IPS-20b (cell line): Measurements from ENCODE around the gene BTD.
A peak's percentile ranks its signal among the peaks of the same experiment; 100 is the strongest.

Experiments
- H3K27ac ChIP-seq: one replicate; pipeline ENCODE4 v1.5.1; 2013; ENCODE audit warnings: low read length
- H3K27me3 ChIP-seq: 2 replicates; pipeline ENCODE4 v1.6.1; 2013; ENCODE audit warnings: mild to moderate bottlenecking, low read length, inconsistent platforms; ENCODE audit not compliant: insufficient read depth
- H3K36me3 ChIP-seq: 2 replicates; pipeline ENCODE4 v1.6.1; 2013; ENCODE audit warnings: low read depth, mild to moderate bottlenecking, inconsistent platforms, low read length, moderate library complexity; ENCODE audit not compliant: insufficient read depth
- H3K4me1 ChIP-seq: 2 replicates; pipeline ENCODE4 v1.6.1; 2013; ENCODE audit warnings: mild to moderate bottlenecking, control low read depth, inconsistent platforms, low read length, moderate library complexity; ENCODE audit not compliant: insufficient read depth
- H3K4me3 ChIP-seq: 2 replicates; pipeline ENCODE4 v1.5.1; 2013; ENCODE audit warnings: mild to moderate bottlenecking, low read length, inconsistent platforms
- H3K9ac ChIP-seq: 2 replicates; pipeline ENCODE4 v1.6.1; 2013; ENCODE audit warnings: low read depth, mild to moderate bottlenecking, inconsistent platforms, low read length, moderate library complexity
- H3K9me3 ChIP-seq: 2 replicates; pipeline ENCODE4 v1.6.1; 2013; ENCODE audit warnings: mild to moderate bottlenecking, low read depth, low read length, inconsistent platforms; ENCODE audit not compliant: insufficient read depth

The BTD gene

DNA sequence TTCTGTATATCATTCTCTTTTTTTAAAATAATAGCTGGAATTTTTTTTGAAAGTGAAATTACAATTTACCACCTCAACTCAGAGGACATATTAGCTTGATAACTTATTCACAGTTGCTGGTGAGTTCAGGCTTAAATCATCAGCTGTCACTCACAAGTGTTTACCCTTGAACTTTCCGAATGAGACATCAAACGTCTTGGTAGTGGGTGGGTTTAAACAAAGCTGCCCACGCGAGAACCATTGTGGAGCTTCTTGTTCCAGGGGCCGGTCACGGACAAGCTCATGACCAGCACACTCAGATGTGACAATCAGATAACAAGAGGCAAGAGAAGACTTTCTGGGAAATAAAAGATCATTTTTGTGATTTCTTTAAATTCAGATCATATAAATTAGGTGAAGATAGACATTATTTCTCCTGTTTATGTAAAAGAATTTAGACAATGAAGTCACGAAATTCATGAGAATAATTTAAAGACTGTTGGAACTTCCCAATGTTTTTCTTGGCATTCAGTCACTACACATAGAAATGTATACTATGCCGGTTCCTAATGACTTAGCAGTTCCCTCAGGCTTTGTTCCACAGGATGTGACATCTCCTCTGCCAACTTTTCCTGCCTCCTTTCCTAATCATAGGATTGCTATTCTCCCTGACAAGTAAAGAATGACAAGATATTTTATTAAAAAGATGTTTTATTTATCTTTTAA lies 29.3 kb downstream of the BTD start:
- no peak overlapping the region for H3K27ac ChIP-seq

DNA sequence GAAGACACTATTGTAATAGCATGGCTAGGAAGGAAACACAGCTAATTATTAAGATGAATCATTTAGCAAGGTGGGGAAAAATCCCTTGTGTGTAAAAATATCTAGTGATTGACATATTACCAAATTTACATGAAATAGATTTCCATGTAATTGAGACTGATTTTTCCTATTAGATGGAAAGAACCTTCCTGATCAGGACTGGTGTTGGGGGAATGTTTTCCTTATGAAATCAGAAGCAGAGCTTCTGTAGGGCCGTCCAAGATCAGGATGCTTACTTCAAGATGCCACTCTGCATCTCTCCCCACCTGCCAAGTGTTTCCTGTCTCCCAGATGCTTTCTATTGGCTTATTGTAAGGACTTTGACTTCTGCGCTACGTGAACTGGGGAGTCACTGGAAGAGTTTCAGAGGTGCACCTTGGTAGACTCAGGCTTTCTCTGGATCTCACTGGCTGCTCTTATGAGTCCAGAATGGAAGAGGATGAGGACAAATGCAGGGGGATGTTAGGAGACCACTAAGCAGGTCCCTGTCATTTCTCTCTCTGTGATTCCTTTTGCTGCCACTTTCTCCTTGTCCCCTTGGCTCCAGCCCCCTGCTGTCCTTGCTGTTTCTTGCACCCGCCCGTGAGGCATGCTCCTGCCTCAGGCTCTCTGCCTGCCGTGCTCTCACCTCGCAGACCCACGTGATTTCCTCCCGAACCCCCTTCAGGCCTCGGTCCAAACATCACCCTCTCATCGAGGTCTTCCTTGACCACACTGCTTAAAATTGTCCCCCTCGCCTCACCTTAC lies 30.1 kb downstream of the BTD start:
- no peaks in the 10 kb centered on the region for H3K27me3 ChIP-seq
- no peaks in the 10 kb centered on the region for H3K36me3 ChIP-seq
- H3K4me3 ChIP-seq: no peak overlapping the region
- peak overlapping the region; percentile 21 for H3K27ac ChIP-seq
- H3K4me1 ChIP-seq: peaks cover 52% of the 10 kb centered on the region
- H3K9ac ChIP-seq: no peak overlapping the region; the same call in 1 of the 2 replicates
- H3K9me3 ChIP-seq: no peaks in the 10 kb centered on the region

More for the DNA sequence above, 29.3 kb downstream of the BTD start:
- Histone ChIP-seq H3K9me3 (no peaks in the 10 kb centered on the region), H3K36me3 (no peaks in the 10 kb centered on the region), H3K27me3 (no peaks in the 10 kb centered on the region), H3K4me3 (no peak overlapping the region), H3K4me1 (peaks cover 47% of the 10 kb centered on the region), H3K9ac (no peak overlapping the region)

DNA sequence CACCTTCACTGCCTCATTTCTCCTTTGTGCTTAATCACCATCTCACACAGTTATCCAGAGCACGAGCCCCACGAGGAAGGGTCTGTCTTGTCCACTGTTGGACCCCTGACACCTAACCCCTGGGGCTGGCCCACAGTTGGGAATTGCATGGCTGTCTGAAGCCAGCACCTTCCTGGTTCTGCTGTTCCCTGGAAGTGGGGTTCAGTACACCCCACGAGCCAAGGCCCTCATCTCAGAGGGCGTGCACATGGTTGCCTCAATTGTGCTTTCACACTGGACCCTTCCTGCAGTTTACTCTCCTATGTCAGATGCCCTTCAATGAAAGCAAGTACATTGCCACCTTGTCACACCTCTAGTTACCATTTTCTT lies 30.7 kb downstream of the BTD start:
- H3K9ac ChIP-seq: no peak overlapping the region; the same call in 1 of the 2 replicates
- peak overlapping the region; percentile 21 for H3K27ac ChIP-seq
- H3K4me3 ChIP-seq: no peak overlapping the region
- no peaks in the 10 kb centered on the region for H3K27me3 ChIP-seq
- peaks cover 52% of the 10 kb centered on the region for H3K4me1 ChIP-seq
- no peaks in the 10 kb centered on the region for H3K36me3 ChIP-seq
- no peaks in the 10 kb centered on the region for H3K9me3 ChIP-seq

- peaks cover 52% of the 10 kb centered on the region for H3K4me1 ChIP-seq
Observed at GRCh38 chr3:15633159-15633558, 31.6 kb downstream of the BTD start.

DNA sequence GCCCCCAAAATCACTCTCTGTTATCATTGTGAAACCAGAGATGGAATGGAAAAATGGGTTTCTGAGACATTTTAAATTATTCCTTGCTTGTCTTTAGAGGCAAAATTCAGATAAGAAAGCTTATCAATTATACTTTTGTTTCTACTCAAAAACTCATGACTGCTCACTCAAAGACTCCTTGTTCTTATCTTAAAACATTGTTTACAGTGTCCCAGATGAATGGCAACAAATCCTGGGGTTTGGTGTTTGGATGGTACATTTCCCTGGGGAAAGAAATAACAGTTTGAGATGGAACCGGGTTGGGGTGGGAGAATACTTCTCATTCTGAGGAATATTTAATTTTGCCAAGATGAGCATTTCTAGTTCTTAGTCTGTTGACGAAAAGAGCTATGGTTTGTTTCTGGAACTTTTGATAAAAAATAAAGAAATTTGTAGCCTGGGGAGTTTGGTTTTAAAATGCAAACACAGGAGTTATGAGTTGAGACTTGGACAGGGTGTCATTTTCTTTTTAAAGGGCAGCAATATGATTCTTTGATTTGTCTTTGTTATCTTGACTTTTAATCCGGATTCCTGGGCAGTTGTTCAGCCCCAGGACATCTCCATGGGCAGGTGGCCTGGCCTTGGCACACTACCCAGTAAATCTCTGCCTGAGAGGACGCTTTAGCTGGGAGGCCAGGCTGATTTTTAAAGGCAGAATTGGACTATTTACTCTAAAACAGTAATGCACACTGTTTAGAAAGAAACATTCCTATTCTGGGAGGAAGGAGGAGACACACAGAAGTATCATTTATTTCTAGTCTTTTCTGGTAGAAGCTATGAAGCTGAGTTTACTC lies 32.4 kb downstream of the BTD start:
- Histone ChIP-seq H3K9ac (peak overlapping the region; percentile 38; the same call in 1 of the 2 replicates), H3K4me3 (peak overlapping the region; percentile 38; the same call in 1 of the 2 replicates), H3K27ac (peak overlapping the region; percentile 72), H3K9me3 (no peaks in the 10 kb centered on the region), H3K36me3 (no peaks in the 10 kb centered on the region), H3K27me3 (no peaks in the 10 kb centered on the region), H3K4me1 (peaks cover 52% of the 10 kb centered on the region)

More at GRCh38 chr3:15633159-15633558, 31.6 kb downstream of the BTD start:
- H3K36me3 ChIP-seq: no peaks in the 10 kb centered on the region
- no peaks in the 10 kb centered on the region for H3K27me3 ChIP-seq
- H3K4me3 ChIP-seq: peak overlapping the region; percentile 38; the same call in 1 of the 2 replicates
- H3K9ac ChIP-seq: peak overlapping the region; percentile 38; the same call in 1 of the 2 replicates
- H3K27ac ChIP-seq: peak overlapping the region; percentile 72
- no peaks in the 10 kb centered on the region for H3K9me3 ChIP-seq

GRCh38 chr3:15634671-15635070 lies 33.1 kb downstream of the BTD start:
- no peaks in the 10 kb centered on the region for H3K27me3 ChIP-seq
- no peak overlapping the region for H3K4me3 ChIP-seq
- peaks cover 52% of the 10 kb centered on the region for H3K4me1 ChIP-seq
- no peak overlapping the region for H3K9ac ChIP-seq
- H3K36me3 ChIP-seq: no peaks in the 10 kb centered on the region
- H3K27ac ChIP-seq: no peak overlapping the region
- no peaks in the 10 kb centered on the region for H3K9me3 ChIP-seq

- Histone ChIP-seq H3K9ac (no peak overlapping the region), H3K27me3 (no peaks in the 10 kb centered on the region), H3K4me3 (no peak overlapping the region), H3K4me1 (peaks cover 52% of the 10 kb centered on the region), H3K9me3 (no peaks in the 10 kb centered on the region), H3K36me3 (no peaks in the 10 kb centered on the region), H3K27ac (no peak overlapping the region)
Observed at GRCh38 chr3:15635121-15635661, 33.6 kb downstream of the BTD start.

GRCh38 chr3:15636028-15636709 lies 34.6 kb downstream of the BTD start:
- Histone ChIP-seq H3K36me3 (no peaks in the 10 kb centered on the region), H3K27ac (no peak overlapping the region), H3K9me3 (no peaks in the 10 kb centered on the region), H3K4me1 (peaks cover 43% of the 10 kb centered on the region), H3K9ac (no peak overlapping the region), H3K27me3 (no peaks in the 10 kb centered on the region), H3K4me3 (no peak overlapping the region)

DNA sequence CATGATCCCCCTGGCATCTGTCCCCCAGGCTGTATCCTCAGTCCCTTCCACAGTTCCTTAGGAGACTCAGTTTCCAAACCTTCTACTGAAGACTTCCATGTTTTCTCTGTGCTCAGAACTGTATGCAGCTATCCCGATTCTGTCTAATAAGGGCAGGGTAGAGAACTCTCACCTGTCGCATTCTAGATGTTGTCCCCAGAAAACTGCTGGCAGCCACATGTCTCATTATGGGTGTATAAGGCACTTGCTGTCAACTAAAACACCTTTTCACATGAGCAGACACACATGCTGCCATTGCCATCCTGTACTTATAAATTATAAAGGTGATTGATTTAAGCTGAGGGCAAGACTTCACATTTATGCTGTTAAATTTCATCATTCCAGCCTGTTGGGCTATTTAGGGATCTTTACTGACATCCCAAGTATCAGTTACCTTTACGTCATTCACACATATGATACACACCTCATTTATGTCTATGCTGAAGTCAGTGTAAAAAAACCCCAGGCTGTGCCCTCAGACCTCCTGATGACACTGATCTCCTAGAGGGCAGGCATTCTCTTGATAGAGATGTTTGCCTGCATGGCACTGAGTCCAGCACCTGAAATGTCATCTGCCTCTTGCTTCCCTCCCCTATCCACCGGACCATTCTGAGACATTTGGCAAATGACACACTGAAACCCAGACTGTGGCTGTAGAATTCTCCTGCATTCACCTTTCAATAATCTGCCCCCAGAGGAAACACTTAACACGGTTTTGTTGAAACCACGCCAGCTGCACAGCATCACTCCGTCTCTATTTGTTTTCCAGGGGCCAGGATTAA lies 35.8 kb downstream of the BTD start:
- no peaks in the 10 kb centered on the region for H3K27me3 ChIP-seq
- H3K36me3 ChIP-seq: no peaks in the 10 kb centered on the region
- no peak overlapping the region for H3K4me3 ChIP-seq
- no peak overlapping the region for H3K9ac ChIP-seq
- H3K4me1 ChIP-seq: peaks cover 31% of the 10 kb centered on the region
- no peak overlapping the region for H3K27ac ChIP-seq
- H3K9me3 ChIP-seq: no peaks in the 10 kb centered on the region

- no peak overlapping the region for H3K4me3 ChIP-seq
- no peaks in the 10 kb centered on the region for H3K9me3 ChIP-seq
- no peaks in the 10 kb centered on the region for H3K27me3 ChIP-seq
- H3K36me3 ChIP-seq: no peaks in the 10 kb centered on the region
- H3K27ac ChIP-seq: no peak overlapping the region
- H3K9ac ChIP-seq: no peak overlapping the region
- H3K4me1 ChIP-seq: peaks cover 25% of the 10 kb centered on the region
Observed at GRCh38 chr3:15638193-15638890, 36.8 kb downstream of the BTD start.
